HEK293 (cell line): ENCODE data around the gene TSPYL4.

Source experiments
- FEZF1 ChIP-seq: fragments of 450-650 bp; formaldehyde crosslinking; IDR thresholded peaks from 2 replicates; pipeline ENCODE4 v1.5.1; 2016; ENCODE audit warnings: missing biosample characterization, missing genetic modification characterization
- KLF7 ChIP-seq: fragments of 450-650 bp; formaldehyde crosslinking; IDR thresholded peaks from 2 replicates; pipeline ENCODE4 v1.5.1; 2016; ENCODE audit warnings: missing biosample characterization, missing genetic modification characterization, borderline replicate concordance
- KLF9 ChIP-seq: fragments of 450-650 bp; formaldehyde crosslinking; IDR thresholded peaks from 2 replicates; pipeline ENCODE4 v1.5.1; 2016; ENCODE audit warnings: missing biosample characterization, missing genetic modification characterization, low read depth
- PRDM10 ChIP-seq: fragments of 450-650 bp; formaldehyde crosslinking; IDR thresholded peaks from 2 replicates; pipeline ENCODE4 v1.5.1; 2016; ENCODE audit warnings: missing biosample characterization, missing genetic modification characterization
- ZBTB26 ChIP-seq: fragments of 450-650 bp; formaldehyde crosslinking; optimal IDR thresholded peaks from 2 replicates; pipeline ENCODE3; 2016; ENCODE audit warnings: missing biosample characterization, mild to moderate bottlenecking, missing genetic modification characterization
- ZNF10 ChIP-seq: fragments of 450-650 bp; formaldehyde crosslinking; IDR thresholded peaks from 2 replicates; pipeline ENCODE4 v1.5.1; 2017; ENCODE audit warnings: missing biosample characterization, missing genetic modification characterization
- ZNF121 ChIP-seq: fragments of 450-650 bp; formaldehyde crosslinking; IDR thresholded peaks from 2 replicates; pipeline ENCODE4 v1.5.1; 2016; ENCODE audit warnings: missing biosample characterization, missing genetic modification characterization
- ZNF148 ChIP-seq: fragments of 450-650 bp; formaldehyde crosslinking; IDR thresholded peaks from 2 replicates; pipeline ENCODE4 v1.5.0; 2017; ENCODE audit warnings: missing biosample characterization, missing genetic modification characterization, borderline replicate concordance
- ZNF175 ChIP-seq: fragments of 450-650 bp; formaldehyde crosslinking; IDR thresholded peaks from 2 replicates; pipeline ENCODE4 v1.5.1; 2016; ENCODE audit warnings: missing biosample characterization, missing genetic modification characterization
- ZNF18 ChIP-seq: fragments of 450-650 bp; formaldehyde crosslinking; IDR thresholded peaks from 2 replicates; pipeline ENCODE4 v1.5.1; 2016; ENCODE audit warnings: missing biosample characterization, missing genetic modification characterization
- ZNF335 ChIP-seq: fragments of 450-650 bp; formaldehyde crosslinking; conservative IDR thresholded peaks from 2 replicates; pipeline ENCODE4 v1.5.1; 2016; ENCODE audit warnings: missing biosample characterization, missing genetic modification characterization
- ZNF341 ChIP-seq: fragments of 450-650 bp; formaldehyde crosslinking; IDR thresholded peaks from 2 replicates; pipeline ENCODE4; 2016; ENCODE audit warnings: low read depth, missing biosample characterization, missing genetic modification characterization
- ZNF514 ChIP-seq: fragments of 450-650 bp; formaldehyde crosslinking; IDR thresholded peaks from 2 replicates; pipeline ENCODE4 v1.5.1; 2016; ENCODE audit warnings: missing biosample characterization, missing genetic modification characterization
- ZNF610 ChIP-seq: fragments of 450-650 bp; formaldehyde crosslinking; IDR thresholded peaks from 2 replicates; pipeline ENCODE4 v1.5.1; 2016; ENCODE audit warnings: missing biosample characterization, missing genetic modification characterization, borderline replicate concordance
- ZNF677 ChIP-seq: fragments of 450-650 bp; IDR thresholded peaks from 2 replicates; pipeline ENCODE4 v1.5.0; 2018; ENCODE audit warnings: missing biosample characterization, mild to moderate bottlenecking, missing genetic modification characterization, moderate library complexity
- ZNF776 ChIP-seq: fragments of 450-650 bp; formaldehyde crosslinking; IDR thresholded peaks from 2 replicates; pipeline ENCODE4 v1.5.0; 2017; ENCODE audit warnings: missing biosample characterization, missing genetic modification characterization, borderline replicate concordance
- ZNF777 ChIP-seq: fragments of 450-650 bp; formaldehyde crosslinking; IDR thresholded peaks from 2 replicates; pipeline ENCODE4 v1.5.1; 2017; ENCODE audit warnings: missing biosample characterization, missing genetic modification characterization, borderline replicate concordance
- ZSCAN30 ChIP-seq: fragments of 450-650 bp; IDR thresholded peaks from 2 replicates; pipeline ENCODE4 v1.5.1; 2018; ENCODE audit warnings: missing biosample characterization, mild to moderate bottlenecking, missing genetic modification characterization, moderate library complexity

The TSPYL4 gene

GRCh38 chr6:116279232-116280160, 25.6 kb upstream of the TSPYL4 start, which contains the start of gene TSPYL1 (continued):
- no peak for TF ChIP-seq ZNF777 (tag by site-specific recombination)
- TF ChIP-seq ZNF335 (tag by site-specific recombination), result peak; percentile 84
- peak; percentile 83 for TF ChIP-seq KLF9 (tag by site-specific recombination)
- no peak; the same call in 1 of the 2 replicates for TF ChIP-seq PRDM10 (tag by site-specific recombination)
- TF ChIP-seq ZNF677 (tag by site-specific recombination), result no peak
- no peak; the same call in 1 of the 2 replicates for TF ChIP-seq ZSCAN30 (tag by site-specific recombination)
- peak; percentile 59 for TF ChIP-seq ZBTB26 (tag by site-specific recombination)
- TF ChIP-seq ZNF776, result no peak
- no peak for TF ChIP-seq ZNF514 (tag by site-specific recombination)
- peak; percentile 46; the same call in 1 of the 2 replicates for TF ChIP-seq KLF7 (tag by site-specific recombination)
- TF ChIP-seq FEZF1 (tag by site-specific recombination), result peak; percentile 32; the same call in 1 of the 2 replicates
- peak; percentile 34; the same call in 1 of the 2 replicates for TF ChIP-seq ZNF10 (tag by site-specific recombination)
- TF ChIP-seq ZNF175 (tag by site-specific recombination), result no peak
- TF ChIP-seq ZNF341, result 0 out of 2 replicates have a peak, but pooled peaks have one; percentile 11
- TF ChIP-seq ZNF148 (tag by site-specific recombination), result no peak
- no peak for TF ChIP-seq ZNF18
- TF ChIP-seq ZNF121 (tag by site-specific recombination), result no peak
- peak; percentile 77; the same call in 1 of the 2 replicates for TF ChIP-seq ZNF610 (tag by site-specific recombination)
